ENCODE measurements around the gene GULP1.

GULP1 gene

GRCh38 chr2:188364033-188364630, 72.5 kb downstream of the GULP1 start:
- no peaks in the 10 kb centered on the region for H3K9me3 ChIP-seq (ENCODE audit: control insufficient read depth, insufficient read depth, low read length)
- no peaks in the 10 kb centered on the region for H3K79me2 ChIP-seq (ENCODE audit: control insufficient read depth, low read length)
- no peak overlapping the region for H3K4me2 ChIP-seq (ENCODE audit: low read length)
- no peaks in the 10 kb centered on the region for H3K27me3 ChIP-seq (ENCODE audit: control insufficient read depth, low read length)
- H3F3A ChIP-seq (ENCODE audit: control insufficient read depth, insufficient read depth) = no peaks in the 10 kb centered on the region
- no peaks in the 10 kb centered on the region for H3K4me1 ChIP-seq (ENCODE audit: control insufficient read depth, low read length)
- H3K4me3 ChIP-seq (ENCODE audit: low read length) = no peak overlapping the region
- H3K27ac ChIP-seq (ENCODE audit: low read depth, low read length) = no peak overlapping the region
- H3K9me2 ChIP-seq (replicated peaks; ENCODE audit: control insufficient read depth, low read length) = no peaks in the 10 kb centered on the region; the same call in 1 of the 2 replicates
- H4K20me1 ChIP-seq (ENCODE audit: control insufficient read depth, insufficient read depth, low read depth, low read length) = no peaks in the 10 kb centered on the region
- no peak for TF ChIP-seq EZH2phosphoT487 (IDR thresholded peaks at IDR 0.05; ENCODE audit: borderline replicate concordance, low read length)
- TF ChIP-seq, protein P1, sequence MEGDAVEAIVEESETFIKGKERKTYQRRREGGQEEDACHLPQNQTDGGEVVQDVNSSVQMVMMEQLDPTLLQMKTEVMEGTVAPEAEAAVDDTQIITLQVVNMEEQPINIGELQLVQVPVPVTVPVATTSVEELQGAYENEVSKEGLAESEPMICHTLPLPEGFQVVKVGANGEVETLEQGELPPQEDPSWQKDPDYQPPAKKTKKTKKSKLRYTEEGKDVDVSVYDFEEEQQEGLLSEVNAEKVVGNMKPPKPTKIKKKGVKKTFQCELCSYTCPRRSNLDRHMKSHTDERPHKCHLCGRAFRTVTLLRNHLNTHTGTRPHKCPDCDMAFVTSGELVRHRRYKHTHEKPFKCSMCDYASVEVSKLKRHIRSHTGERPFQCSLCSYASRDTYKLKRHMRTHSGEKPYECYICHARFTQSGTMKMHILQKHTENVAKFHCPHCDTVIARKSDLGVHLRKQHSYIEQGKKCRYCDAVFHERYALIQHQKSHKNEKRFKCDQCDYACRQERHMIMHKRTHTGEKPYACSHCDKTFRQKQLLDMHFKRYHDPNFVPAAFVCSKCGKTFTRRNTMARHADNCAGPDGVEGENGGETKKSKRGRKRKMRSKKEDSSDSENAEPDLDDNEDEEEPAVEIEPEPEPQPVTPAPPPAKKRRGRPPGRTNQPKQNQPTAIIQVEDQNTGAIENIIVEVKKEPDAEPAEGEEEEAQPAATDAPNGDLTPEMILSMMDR (IDR thresholded peaks at IDR 0.05; ENCODE audit: low read depth, low read length, poor library complexity, severe bottlenecking) = no peak
- no peaks in the 10 kb centered on the region for H3K36me3 ChIP-seq (ENCODE audit: control insufficient read depth, low read length)

- Histone ChIP-seq H3F3A (ENCODE audit: control insufficient read depth, insufficient read depth) (no peaks in the 10 kb centered on the region), H3K4me3 (ENCODE audit: low read length) (no peak overlapping the region), H3K4me2 (ENCODE audit: low read length) (no peak overlapping the region), H3K9me2 (replicated peaks; ENCODE audit: control insufficient read depth, low read length) (no peaks in the 10 kb centered on the region; the same call in 1 of the 2 replicates), H3K27me3 (ENCODE audit: control insufficient read depth, low read length) (no peaks in the 10 kb centered on the region), H4K20me1 (ENCODE audit: control insufficient read depth, insufficient read depth, low read depth, low read length) (no peaks in the 10 kb centered on the region), H3K36me3 (ENCODE audit: control insufficient read depth, low read length) (no peaks in the 10 kb centered on the region), H3K79me2 (ENCODE audit: control insufficient read depth, low read length) (no peaks in the 10 kb centered on the region), H3K4me1 (ENCODE audit: control insufficient read depth, low read length) (no peaks in the 10 kb centered on the region), H3K9me3 (ENCODE audit: control insufficient read depth, insufficient read depth, low read length) (no peaks in the 10 kb centered on the region), H3K27ac (ENCODE audit: low read depth, low read length) (no peak overlapping the region)
- no peak for TF ChIP-seq EZH2phosphoT487 (IDR thresholded peaks at IDR 0.05; ENCODE audit: borderline replicate concordance, low read length)
- TF ChIP-seq, protein P1 (IDR thresholded peaks at IDR 0.05; ENCODE audit: low read depth, low read length, poor library complexity, severe bottlenecking) = no peak
Measured at GRCh38 chr2:188365058-188365641, 73.5 kb downstream of the GULP1 start.

DNA sequence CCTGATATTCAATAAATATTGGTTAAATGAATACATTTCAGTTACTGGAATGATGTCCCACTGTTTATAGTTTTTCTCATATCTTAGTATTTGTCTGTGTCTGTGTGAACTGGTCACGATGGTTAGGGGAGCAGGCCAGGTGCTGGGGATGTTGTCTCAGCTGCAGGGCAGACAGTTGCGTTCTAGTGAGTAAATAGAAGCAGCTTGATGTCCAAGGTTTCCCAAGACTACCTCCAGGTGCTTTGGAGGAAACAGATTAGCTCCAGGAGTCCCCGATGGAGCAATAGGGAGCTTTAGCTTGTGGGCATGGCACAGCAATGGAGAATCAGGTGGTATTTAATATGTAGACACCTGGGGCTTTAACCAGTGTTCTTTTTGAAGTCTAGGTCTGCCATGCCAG, 75.5 kb downstream of the GULP1 start:
- H3F3A ChIP-seq (ENCODE audit: control insufficient read depth, insufficient read depth) = no peaks in the 10 kb centered on the region
- no peak overlapping the region for H3K27ac ChIP-seq (ENCODE audit: low read depth, low read length)
- no peak overlapping the region for H3K4me3 ChIP-seq (ENCODE audit: low read length)
- no peaks in the 10 kb centered on the region for H4K20me1 ChIP-seq (ENCODE audit: control insufficient read depth, insufficient read depth, low read depth, low read length)
- H3K4me2 ChIP-seq (ENCODE audit: low read length) = no peak overlapping the region
- no peaks in the 10 kb centered on the region for H3K27me3 ChIP-seq (ENCODE audit: control insufficient read depth, low read length)
- H3K9me3 ChIP-seq (ENCODE audit: control insufficient read depth, insufficient read depth, low read length) = no peaks in the 10 kb centered on the region
- no peak for TF ChIP-seq EZH2phosphoT487 (IDR thresholded peaks at IDR 0.05; ENCODE audit: borderline replicate concordance, low read length)
- no peaks in the 10 kb centered on the region for H3K79me2 ChIP-seq (ENCODE audit: control insufficient read depth, low read length)
- H3K4me1 ChIP-seq (ENCODE audit: control insufficient read depth, low read length) = no peaks in the 10 kb centered on the region
- H3K36me3 ChIP-seq (ENCODE audit: control insufficient read depth, low read length) = no peaks in the 10 kb centered on the region
- no peaks in the 10 kb centered on the region; the same call in 1 of the 2 replicates for H3K9me2 ChIP-seq (replicated peaks; ENCODE audit: control insufficient read depth, low read length)

- H3K9me3 ChIP-seq (ENCODE audit: control insufficient read depth, insufficient read depth, low read length) = no peaks in the 10 kb centered on the region
- no peaks in the 10 kb centered on the region for H3K79me2 ChIP-seq (ENCODE audit: control insufficient read depth, low read length)
- no peaks in the 10 kb centered on the region for H3F3A ChIP-seq (ENCODE audit: control insufficient read depth, insufficient read depth)
Measured at GRCh38 chr2:188369365-188369764, 77.7 kb downstream of the GULP1 start.

More at GRCh38 chr2:188369365-188369764, 77.7 kb downstream of the GULP1 start:
- no peaks in the 10 kb centered on the region; the same call in 1 of the 2 replicates for H3K9me2 ChIP-seq (replicated peaks; ENCODE audit: control insufficient read depth, low read length)
- no peaks in the 10 kb centered on the region for H3K36me3 ChIP-seq (ENCODE audit: control insufficient read depth, low read length)
- no peak overlapping the region for H3K4me3 ChIP-seq (ENCODE audit: low read length)
- H3K4me2 ChIP-seq (ENCODE audit: low read length) = no peak overlapping the region
- no peaks in the 10 kb centered on the region for H3K27me3 ChIP-seq (ENCODE audit: control insufficient read depth, low read length)
- no peak overlapping the region for H3K27ac ChIP-seq (ENCODE audit: low read depth, low read length)
- TF ChIP-seq, protein P1 (IDR thresholded peaks at IDR 0.05; ENCODE audit: low read depth, low read length, poor library complexity, severe bottlenecking) = peak; percentile 59
- no peak for TF ChIP-seq EZH2phosphoT487 (IDR thresholded peaks at IDR 0.05; ENCODE audit: borderline replicate concordance, low read length)
- no peaks in the 10 kb centered on the region for H4K20me1 ChIP-seq (ENCODE audit: control insufficient read depth, insufficient read depth, low read depth, low read length)
- H3K4me1 ChIP-seq (ENCODE audit: control insufficient read depth, low read length) = no peaks in the 10 kb centered on the region
